IMR-90 (cell line): ENCODE measurements around the gene ACVR1. TPM values are rescaled to one million over a fixed set of nuclear protein-coding genes. Genes with fewer than 3 reads are reported as not detected.

ENCODE experiments used
- ATAC-seq: fragments of 200-7000 bp; cut with Tn5 transposase; 2 replicates; pipeline ENCODE4 v1.9.1; 2020; ENCODE audit warnings: low read depth, mild to moderate bottlenecking, moderate library complexity
- BruUV-seq: library from RNA; stranded (reverse); fragments of 400-500 nt; replicated peaks from 2 replicates; lab custom pipeline; 2021; lab: Mats Ljungman, UMichigan
- CTCF ChIA-PET: fragments of 300-600 bp; formaldehyde crosslinking; extraction: SDS; loops from one replicate; lab custom pipeline; 2021; ENCODE audit warnings: antibody characterized with exemption; lab: Yijun Ruan, JAX
- POLR2A ChIA-PET: fragments of 300-600 bp; sonication (Branson Sonifier 250); formaldehyde crosslinking; loops from one replicate; lab custom pipeline; 2022; ENCODE audit warnings: antibody characterized with exemption; ENCODE audit not compliant: unreplicated experiment; lab: Charles Lee
- DNase-seq: peaks from one replicate; pipeline ENCODE4 v3.0.0; 2013
- H2AFZ ChIP-seq: replicated peaks from 2 replicates; pipeline ENCODE3; 2013; ENCODE audit warnings: low read length, mild to moderate bottlenecking; ENCODE audit not compliant: poor library complexity
- H2AK5ac ChIP-seq: 2 replicates; pipeline ENCODE4 v1.6.1; 2013; ENCODE audit warnings: low read depth, low read length, inconsistent platforms
- H2AK9ac ChIP-seq: replicated peaks from 2 replicates; pipeline ENCODE3; 2013; ENCODE audit warnings: mild to moderate bottlenecking, low read depth, low read length, moderate library complexity; ENCODE audit not compliant: poor library complexity
- H2BK120ac ChIP-seq: 2 replicates; pipeline ENCODE4 v1.6.1; 2013; ENCODE audit warnings: low read depth, low read length, inconsistent platforms
- H2BK15ac ChIP-seq: 3 replicates; pipeline ENCODE4 v1.6.1; 2013; ENCODE audit warnings: low read depth, low read length, inconsistent platforms
- H2BK20ac ChIP-seq: 2 replicates; pipeline ENCODE4 v1.6.1; 2013; ENCODE audit warnings: low read depth, mild to moderate bottlenecking, inconsistent platforms, low read length, moderate library complexity
- H2BK5ac ChIP-seq: 2 replicates; pipeline ENCODE4 v1.6.1; 2013; ENCODE audit warnings: mild to moderate bottlenecking, low read depth, low read length, inconsistent platforms; ENCODE audit not compliant: poor library complexity, severe bottlenecking
- H3K14ac ChIP-seq: replicated peaks from 2 replicates; pipeline ENCODE4 v1.6.1; 2013; ENCODE audit warnings: low read depth, low read length, inconsistent platforms
- H3K18ac ChIP-seq: 2 replicates; pipeline ENCODE4 v1.6.1; 2013; ENCODE audit warnings: low read depth, low read length, control low read depth
- H3K23ac ChIP-seq: 2 replicates; pipeline ENCODE4 v1.6.1; 2013; ENCODE audit warnings: low read depth, low read length, inconsistent platforms
- H3K27ac ChIP-seq: 2 replicates; pipeline ENCODE4 v1.5.1; 2013; ENCODE audit warnings: mild to moderate bottlenecking, control low read depth, low read length; ENCODE audit not compliant: insufficient read depth
- H3K27me3 ChIP-seq: 2 replicates; pipeline ENCODE4 v1.6.1; 2013; ENCODE audit warnings: low read length; ENCODE audit not compliant: control insufficient read depth, insufficient read depth
- H3K36me3 ChIP-seq: 2 replicates; pipeline ENCODE4 v1.6.1; 2013; ENCODE audit warnings: low read length, mixed read lengths; ENCODE audit not compliant: control insufficient read depth, insufficient read depth
- H3K4ac ChIP-seq: 2 replicates; pipeline ENCODE4 v1.6.1; 2013; ENCODE audit warnings: low read depth, low read length, inconsistent platforms
- H3K4me1 ChIP-seq: 2 replicates; pipeline ENCODE4 v1.6.1; 2013; ENCODE audit warnings: low read length, mixed read lengths; ENCODE audit not compliant: control insufficient read depth, insufficient read depth
- H3K4me2 ChIP-seq: 2 replicates; pipeline ENCODE4 v1.6.1; 2013; ENCODE audit warnings: low read depth, mild to moderate bottlenecking, control low read depth, low read length, moderate library complexity
- H3K4me3 ChIP-seq: 2 replicates; pipeline ENCODE4 v1.5.1; 2013; ENCODE audit warnings: low read depth, mild to moderate bottlenecking, control low read depth, low read length, moderate library complexity; ENCODE audit not compliant: insufficient read depth
- H3K56ac ChIP-seq: 2 replicates; pipeline ENCODE4 v1.6.1; 2013; ENCODE audit warnings: low read length, inconsistent platforms; ENCODE audit not compliant: insufficient read depth; ENCODE audit errors: extremely low read depth
- H3K79me1 ChIP-seq, 2 experiments: 2 replicates each; pipeline ENCODE4 v1.6.1; 2013; ENCODE audit warnings: low read length in 2 of 2, inconsistent platforms in 1 of 2, low read depth in 1 of 2
- H3K9ac ChIP-seq: 2 replicates; pipeline ENCODE4 v1.6.1; 2013; ENCODE audit warnings: low read depth, low read length, control low read depth
- H3K9me1 ChIP-seq: 2 replicates; pipeline ENCODE4 v1.6.1; 2013; ENCODE audit warnings: low read length, inconsistent platforms; ENCODE audit not compliant: insufficient read depth
- H3K9me3 ChIP-seq: 2 replicates; pipeline ENCODE4 v1.6.1; 2013; ENCODE audit warnings: low read length; ENCODE audit not compliant: control insufficient read depth, insufficient read depth
- H4K20me1 ChIP-seq: 2 replicates; pipeline ENCODE4 v1.6.1; 2013; ENCODE audit warnings: low read length, inconsistent platforms; ENCODE audit not compliant: insufficient read depth
- H4K5ac ChIP-seq: 2 replicates; pipeline ENCODE4 v1.6.1; 2013; ENCODE audit warnings: mild to moderate bottlenecking, low read depth, low read length, control low read depth
- H4K8ac ChIP-seq, 2 experiments: 2 replicates each; pipeline ENCODE4 v1.6.1; 2013; ENCODE audit warnings: low read depth in 2 of 2, low read length in 2 of 2, control low read depth in 1 of 2, inconsistent platforms in 1 of 2
- H4K91ac ChIP-seq: 2 replicates; pipeline ENCODE4 v1.6.1; 2013; ENCODE audit warnings: low read depth, low read length, inconsistent platforms; ENCODE audit not compliant: insufficient read depth
- CEBPB ChIP-seq: IDR thresholded peaks from 2 replicates; pipeline ENCODE4 v1.6.1; 2012; ENCODE audit warnings: low read depth, low read length, improper control_type of control experiment
- CHD1 ChIP-seq: IDR thresholded peaks from 2 replicates; pipeline ENCODE4 v1.6.1; 2012; ENCODE audit warnings: low read depth, low read length, improper control_type of control experiment
- CTCF ChIP-seq: conservative IDR thresholded peaks from 2 replicates; pipeline ENCODE4 v1.5.1; 2012; ENCODE audit warnings: mild to moderate bottlenecking, low read depth, low read length, improper control_type of control experiment
- ELK1 ChIP-seq: fragments of 150-350 bp; IDR thresholded peaks from 2 replicates; pipeline ENCODE4 v1.6.1; 2016; ENCODE audit warnings: low read depth, mild to moderate bottlenecking, low read length, moderate library complexity, borderline replicate concordance
- FOS ChIP-seq: fragments of 150-350 bp; IDR thresholded peaks from 2 replicates; pipeline ENCODE4 v1.6.1; 2016; ENCODE audit warnings: low read depth, low read length
- MAZ ChIP-seq: IDR thresholded peaks from 2 replicates; pipeline ENCODE4 v1.6.1; 2012; ENCODE audit warnings: low read depth, mild to moderate bottlenecking, low read length, improper control_type of control experiment, moderate library complexity, borderline replicate concordance
- MXI1 ChIP-seq: IDR thresholded peaks from 2 replicates; pipeline ENCODE4 v1.6.1; 2012; ENCODE audit warnings: low read depth, mild to moderate bottlenecking, low read length, moderate library complexity, borderline replicate concordance
- NFE2L2 ChIP-seq: fragments of 150-350 bp; IDR thresholded peaks from 2 replicates; pipeline ENCODE4 v1.6.1; 2016; ENCODE audit warnings: low read depth, mild to moderate bottlenecking, low read length
- POLR2A ChIP-seq: IDR thresholded peaks from 2 replicates; pipeline ENCODE4 v1.6.1; 2012; ENCODE audit warnings: mild to moderate bottlenecking, low read depth, low read length
- RAD21 ChIP-seq: IDR thresholded peaks from 2 replicates; pipeline ENCODE4 v1.6.1; 2012; ENCODE audit warnings: low read length, improper control_type of control experiment
- RCOR1 ChIP-seq: IDR thresholded peaks from 2 replicates; pipeline ENCODE4 v1.6.1; 2012; ENCODE audit warnings: mild to moderate bottlenecking, low read length, improper control_type of control experiment; ENCODE audit not compliant: insufficient replicate concordance
- SMC3 ChIP-seq: fragments of 150-350 bp; IDR thresholded peaks from 2 replicates; pipeline ENCODE4 v1.6.1; 2016; ENCODE audit warnings: low read depth, mild to moderate bottlenecking, antibody characterized with exemption, low read length, moderate library complexity
- USF2 ChIP-seq: fragments of 150-350 bp; IDR thresholded peaks from 2 replicates; pipeline ENCODE4 v1.6.1; 2017; ENCODE audit warnings: mild to moderate bottlenecking, antibody characterized with exemption, low read length, low read depth
- WGBS, 2 experiments: methylation state at CpG; one replicate each; pipeline versions ENCODE4 v1.1.5 to v1.1.7; 2013; ENCODE audit warnings: missing lambda C conversion rate in 2 of 2; ENCODE audit not compliant: insufficient read length in 1 of 2; ENCODE audit errors: extremely low coverage in 2 of 2; 5-methylcytosine and 5-hydroxymethylcytosine counted together
- dilution Hi-C: fragments of 300-500 bp; cut with HindIII; formaldehyde crosslinking; loops from one replicate; pipeline ENCODE4 v1.14.3; 2018; ENCODE audit warnings: low sequenced_read_pairs; ENCODE audit not compliant: unreplicated experiment
- in situ Hi-C: fragments of 300-500 bp; cut with MboI; formaldehyde crosslinking; loops from 3 replicates; pipeline ENCODE4 v1.14.3; 2019; ENCODE audit warnings: low sequenced_read_pairs, inconsistent platforms, mixed read lengths
- intact Hi-C: fragments of 100-400 bp; cut with micrococcal nuclease; formaldehyde crosslinking; loops from 2 replicates; pipeline ENCODE4 v1.10.0; 2022
- polyA plus RNA-seq, 3 experiments: library from polyadenylated mRNA; depleted of rRNA; stranded (reverse); fragments of >200 nt; gene quantifications; 2 replicates each; pipeline ENCODE4 v1.2.3, GENCODE V29; 2012; ENCODE audit warnings: low replicate concordance in 1 of 3
- total RNA-seq: library from RNA; depleted of rRNA; stranded (reverse); fragments of >200 nt; gene quantifications from 2 replicates; pipeline ENCODE4 v1.2.3, GENCODE V29; 2012

The ACVR1 gene
- total and polyA plus RNA-seq, 2 of the 4 experiments (the other 2 are of a cell fraction), result 21.1 to 40.8 TPM

GRCh38 chr2:157866666-157867642 is 9.2 kb downstream of the ACVR1 start:
- dilution Hi-C loops (no loop called here), in situ Hi-C loops (loop anchor here (25.0 kb wide), 1 partner anchor 1530 kb away; the partner anchor contains the start of gene NR4A2), intact Hi-C loops (no loop called here)
- Histone ChIP-seq H3K36me3 (no peaks in the 10 kb centered on the region), H3K4me3 (no peak overlapping the region), H2BK20ac (no peak overlapping the region), H2BK15ac (no peak overlapping the region), H2BK5ac (no peak overlapping the region), H3K9me3 (no peaks in the 10 kb centered on the region), H3K14ac (no peak overlapping the region), H3K18ac (no peak overlapping the region), H3K4me2 (no peak overlapping the region; the same call in 1 of the 2 replicates), H3K23ac (no peak overlapping the region), H3K27ac (no peak overlapping the region), H3K4ac (0 out of 2 replicates have a peak overlapping the region, but pooled peaks have one; percentile 10), H3K4me1 (peaks cover 9% of the 10 kb centered on the region), H4K20me1 (peaks cover 46% of the 10 kb centered on the region), H3K79me1 (peaks cover 39 to 70% of the 10 kb centered on the region in 2 experiments), H2AK9ac (no peak overlapping the region), H3K56ac (no peak overlapping the region), H3K9ac (no peak overlapping the region), H3K27me3 (no peaks in the 10 kb centered on the region), H4K91ac (no peak overlapping the region), H2AFZ (no peak overlapping the region), H2AK5ac (no peak overlapping the region), H4K8ac (no peak overlapping the region), H4K5ac (no peak overlapping the region), H2BK120ac (no peak overlapping the region), H3K9me1 (peaks cover 16% of the 10 kb centered on the region)
- 80% methylated on average over 1 of the region's 4 CpGs; no CpG with 5 or more reads in 1 of the 2 experiments for WGBS, 2 experiments
- CTCF ChIA-PET, result interaction anchor here (0.6 kb wide), 1 partner anchor 78 kb away, joined by 3 read pairs; no protein-coding TSS in a partner anchor
- POLR2A ChIA-PET, result no interaction called here
- BruUV-seq, result no TSS peak
- no peak for ATAC-seq
- DNase-seq, result no peak
- TF ChIP-seq CTCF, result no peak
- TF ChIP-seq USF2, result no peak
- TF ChIP-seq CEBPB, result no peak
- no peak for TF ChIP-seq FOS
- TF ChIP-seq NFE2L2, result no peak
- TF ChIP-seq RCOR1, result no peak
- TF ChIP-seq ELK1, result no peak
- no peak for TF ChIP-seq MAZ
- TF ChIP-seq SMC3, result no peak
- TF ChIP-seq CHD1, result no peak
- no peak for TF ChIP-seq RAD21
- TF ChIP-seq MXI1, result no peak
- TF ChIP-seq POLR2A, result no peak
